ENCODE measurements around the gene GH2.
A peak's percentile ranks its signal among the peaks of the same experiment; 100 is the strongest.
"Not testable (repeated sequence)": the region's sequence is repeated elsewhere in the genome, so short reads cannot be mapped to it uniquely, and the experiment has no call there.

The GH2 gene

DNA sequence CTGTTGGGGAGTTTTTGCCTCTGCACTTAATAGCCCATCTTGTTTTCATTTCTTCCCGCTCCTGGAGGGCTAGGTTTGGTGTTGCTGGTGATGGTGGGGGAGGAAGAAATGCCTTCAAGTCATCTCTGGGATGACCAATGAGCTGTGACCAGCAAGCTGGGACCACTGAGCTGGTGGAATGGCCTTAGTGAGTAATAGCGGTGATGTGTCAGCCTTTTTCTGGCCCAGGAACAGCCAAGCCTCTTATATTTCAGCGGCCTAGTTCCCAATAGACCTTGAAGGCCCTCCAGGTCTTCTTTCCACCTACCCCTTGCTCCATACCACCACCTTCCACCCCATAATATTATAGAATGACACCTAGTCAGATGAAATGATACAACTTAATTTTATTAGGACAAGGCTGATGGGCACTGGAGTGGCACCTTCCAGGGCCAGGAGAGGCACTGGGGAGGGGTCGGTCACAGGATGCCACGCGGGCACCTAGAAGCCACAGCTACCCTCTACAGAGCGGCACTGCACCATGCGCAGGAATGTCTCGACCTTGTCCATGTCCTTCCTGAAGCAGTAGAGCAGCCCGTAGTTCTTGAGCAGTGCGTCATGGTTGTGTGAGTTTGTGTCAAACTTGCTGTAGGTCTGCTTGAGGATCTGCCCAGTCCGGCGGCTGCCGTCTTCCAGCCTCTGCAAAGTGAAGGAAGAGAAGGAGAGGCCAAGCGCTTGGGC, 9.9 kb downstream of the GH2 start:
- not testable (repeated sequence) for DNase-seq

DNA sequence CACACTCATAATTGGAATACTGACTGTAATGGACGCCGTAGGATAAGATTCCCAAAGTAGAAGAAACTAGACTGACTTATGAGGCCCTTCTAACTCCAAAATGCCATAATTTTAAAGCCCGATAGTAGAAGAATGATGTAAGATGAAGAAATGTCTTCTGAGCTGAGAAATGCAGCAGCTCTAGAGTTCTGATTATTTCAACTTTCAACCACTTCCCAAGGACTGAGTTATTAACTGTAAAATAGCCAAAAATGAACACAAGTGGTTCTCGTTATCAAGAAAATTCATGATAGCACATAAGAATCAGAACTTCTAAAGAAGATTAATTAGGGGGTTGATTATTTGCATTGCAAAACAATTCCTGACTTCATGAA, 11.5 kb downstream of the GH2 start:
- not testable (repeated sequence) for DNase-seq

DNA sequence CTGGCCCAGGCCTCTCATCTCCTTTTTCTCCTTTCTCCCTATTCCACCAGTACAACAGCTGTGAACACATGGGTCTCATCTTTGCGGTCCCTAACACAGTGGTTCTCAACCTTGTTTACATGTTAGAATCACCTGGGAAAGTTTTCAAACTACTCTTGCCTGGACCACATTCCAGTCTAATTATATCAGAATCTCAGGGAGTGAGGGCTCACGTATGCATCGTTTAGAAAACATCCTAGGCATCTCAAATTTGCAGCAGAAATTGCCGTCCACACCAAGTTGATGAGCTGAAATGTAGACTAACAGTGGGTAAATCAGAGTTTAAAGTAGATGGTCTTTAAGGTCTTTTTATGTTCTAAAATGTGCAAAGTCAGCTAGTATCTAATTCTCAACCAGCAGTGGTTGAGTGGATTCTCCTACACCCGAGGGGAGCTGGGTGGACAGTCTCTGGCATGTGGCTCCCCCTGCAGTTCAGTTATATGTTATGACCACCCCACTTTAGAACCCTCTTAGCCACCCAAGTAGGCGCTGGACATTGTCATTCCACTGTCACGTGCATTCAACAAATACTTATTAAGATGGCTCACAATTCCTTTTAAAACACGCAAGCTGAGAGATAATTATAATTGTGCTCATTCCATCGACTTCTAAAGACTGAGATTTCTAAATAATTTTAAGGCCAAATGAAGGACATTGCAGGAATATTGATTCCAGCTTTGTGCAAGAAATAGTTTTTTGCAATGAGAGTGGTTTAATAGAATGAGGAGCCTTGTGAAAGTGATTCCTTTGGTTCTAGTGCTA, 12.1 kb downstream of the GH2 start:
- DNase-seq, result not testable (repeated sequence)

DNA sequence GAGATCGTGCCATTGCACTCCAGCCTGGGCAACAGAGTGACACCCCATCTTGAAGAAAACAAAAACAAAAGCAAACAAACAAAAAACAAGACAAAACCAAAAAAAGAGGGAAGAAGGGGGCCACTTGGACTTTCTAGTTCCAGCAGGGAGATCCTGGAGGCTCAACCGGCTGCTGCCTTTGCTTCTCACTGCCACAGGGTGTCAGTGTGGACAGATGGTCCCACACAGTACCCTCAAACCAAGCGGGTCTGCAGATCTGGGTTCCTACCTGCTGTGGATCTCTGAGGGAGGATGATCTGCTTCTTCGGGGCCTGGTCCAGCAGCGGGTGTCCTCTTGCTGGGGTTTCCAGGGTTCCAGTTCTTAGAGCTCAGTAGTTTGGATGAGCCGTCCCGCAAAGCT, 15.1 kb downstream of the GH2 start:
- DNase-seq, result not testable (repeated sequence)

DNA sequence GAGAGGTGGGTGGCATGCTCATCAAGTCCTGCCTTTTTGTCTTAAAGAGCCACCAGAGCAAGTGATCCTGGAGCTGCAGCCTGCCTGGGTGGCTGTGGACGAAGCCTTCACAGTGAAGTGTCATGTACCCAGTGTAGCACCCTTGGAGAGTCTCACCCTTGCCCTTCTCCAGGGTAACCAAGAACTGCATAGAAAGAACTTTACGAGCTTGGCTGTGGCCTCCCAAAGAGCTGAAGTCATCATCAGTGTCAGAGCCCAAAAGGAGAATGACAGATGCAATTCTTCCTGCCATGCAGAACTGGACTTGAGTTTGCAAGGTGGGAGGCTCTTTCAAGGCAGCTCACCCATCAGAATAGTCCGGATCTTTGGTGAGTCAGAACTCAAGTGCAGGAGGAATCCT, 22.5 kb downstream of the GH2 start:
- no peak for DNase-seq

GRCh38 chr17:63856425-63856824, 25.3 kb downstream of the GH2 start:
- DNase-seq, result not testable (repeated sequence)

DNA sequence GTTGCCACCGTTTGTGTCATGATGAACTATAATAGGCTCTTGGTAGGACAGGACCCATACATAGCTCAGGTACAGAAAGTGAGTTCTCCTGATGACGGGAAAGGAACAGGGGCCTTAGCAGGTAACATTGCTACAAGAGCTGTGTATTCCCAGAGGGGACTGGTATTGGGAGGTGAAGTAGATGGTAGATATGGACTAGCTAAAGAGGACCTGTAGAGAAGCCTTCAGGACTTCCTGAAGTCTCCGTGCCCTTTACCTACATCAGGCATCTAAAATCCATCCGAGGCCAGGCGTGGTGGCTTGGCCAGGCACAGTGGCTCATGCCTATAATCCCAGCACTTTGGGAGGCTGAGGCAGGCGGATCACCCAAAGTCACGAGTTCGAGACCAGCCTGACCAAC, 26.6 kb downstream of the GH2 start:
- DNase-seq, result no peak

GRCh38 chr17:63854709-63855108, 27.0 kb downstream of the GH2 start:
- no peak for DNase-seq

DNA sequence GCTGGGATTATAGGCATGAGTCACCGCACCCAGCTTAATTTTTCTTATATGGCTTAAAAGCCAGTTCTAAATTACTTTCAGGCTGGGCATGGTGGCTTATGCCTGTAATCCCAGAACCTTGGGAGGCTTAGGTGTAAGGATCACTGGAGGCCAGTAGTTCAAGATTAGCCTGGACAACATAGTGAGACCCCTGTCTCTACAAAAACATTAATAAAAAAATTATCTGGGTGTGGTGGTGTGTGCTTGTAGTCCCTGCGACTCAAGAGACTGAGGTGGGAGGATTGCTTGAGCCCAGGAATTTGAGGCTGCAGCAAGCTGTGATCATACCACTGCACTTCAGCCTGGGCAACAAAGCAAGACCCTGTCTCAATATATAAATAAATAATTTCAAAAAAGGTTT, 28.5 kb downstream of the GH2 start:
- DNase-seq, result no peak

DNA sequence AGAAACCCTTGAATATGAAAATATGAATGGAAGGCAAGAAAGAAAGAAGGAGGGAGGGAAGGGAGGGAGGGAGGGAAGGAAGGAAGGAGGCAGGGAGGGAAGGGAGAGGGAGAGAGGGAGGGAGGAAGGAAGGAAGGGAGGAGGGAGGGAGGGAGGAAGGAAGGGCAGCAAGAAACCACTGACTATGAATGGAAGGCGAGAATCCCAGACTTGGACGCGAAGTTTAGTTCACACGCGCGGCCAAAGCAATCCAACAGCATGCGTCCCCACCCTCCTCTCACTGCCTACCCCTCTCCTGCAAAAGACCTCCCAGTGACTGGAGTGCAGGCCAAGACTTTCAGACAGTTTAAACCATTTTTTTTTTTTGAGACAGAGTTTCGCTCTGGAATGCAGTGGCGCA, 31.3 kb downstream of the GH2 start:
- no peak for DNase-seq

GRCh38 chr17:63848834-63849689, 32.7 kb downstream of the GH2 start:
- DNase-seq, result peak; percentile 31

DNA sequence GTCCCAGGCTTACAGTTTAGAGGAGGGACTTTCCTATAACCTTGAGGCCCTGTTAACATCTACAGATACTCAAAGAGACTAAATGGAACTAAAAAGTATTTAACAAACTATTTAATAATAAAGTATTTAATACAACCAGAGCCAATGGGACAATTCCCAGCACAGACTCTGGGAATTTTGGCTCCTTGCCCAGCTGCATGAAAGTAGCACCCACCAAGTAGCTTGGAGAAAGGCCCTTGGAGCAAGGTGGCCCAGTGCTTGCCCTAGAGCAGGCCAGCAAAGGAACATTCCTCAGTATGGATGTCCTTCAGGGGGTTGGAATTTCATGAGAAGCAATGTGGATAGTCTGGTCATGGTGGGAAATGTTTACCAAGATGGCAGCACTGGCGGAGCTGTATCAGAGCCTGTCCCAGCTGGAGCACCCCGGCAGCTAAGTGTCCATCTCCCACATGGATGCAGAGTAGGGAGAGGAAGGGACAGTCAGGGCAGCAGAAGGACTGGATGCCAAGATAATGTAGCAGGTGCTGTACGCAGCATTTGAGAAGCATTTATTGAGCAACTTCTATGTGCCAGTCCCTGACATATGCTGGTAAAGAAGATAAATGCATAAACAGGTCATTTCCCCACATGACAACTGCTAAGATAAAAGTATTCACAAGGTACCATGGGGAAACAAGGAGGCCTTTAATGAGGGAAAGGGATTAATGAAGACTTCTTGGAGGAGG, 34.1 kb downstream of the GH2 start:
- no peak for DNase-seq

DNA sequence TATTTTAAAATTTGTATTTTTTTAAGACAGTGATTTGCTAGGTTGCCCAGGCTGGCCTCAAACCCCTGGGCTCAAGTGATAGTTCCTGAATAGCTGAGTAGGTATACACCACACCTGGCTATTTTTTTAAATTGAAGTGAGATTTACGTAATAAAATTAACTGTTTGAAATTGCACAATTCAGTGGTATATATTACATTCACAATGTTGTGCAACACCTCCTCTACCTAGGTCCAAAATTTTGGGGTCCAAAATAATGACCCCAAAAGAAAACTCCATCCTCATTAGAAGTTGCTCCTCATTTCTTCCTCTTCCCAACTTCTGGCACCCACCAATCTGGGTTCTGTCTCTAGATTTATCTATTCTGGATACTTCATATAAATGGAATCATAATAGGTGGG, 36.2 kb downstream of the GH2 start:
- no peak for DNase-seq

DNA sequence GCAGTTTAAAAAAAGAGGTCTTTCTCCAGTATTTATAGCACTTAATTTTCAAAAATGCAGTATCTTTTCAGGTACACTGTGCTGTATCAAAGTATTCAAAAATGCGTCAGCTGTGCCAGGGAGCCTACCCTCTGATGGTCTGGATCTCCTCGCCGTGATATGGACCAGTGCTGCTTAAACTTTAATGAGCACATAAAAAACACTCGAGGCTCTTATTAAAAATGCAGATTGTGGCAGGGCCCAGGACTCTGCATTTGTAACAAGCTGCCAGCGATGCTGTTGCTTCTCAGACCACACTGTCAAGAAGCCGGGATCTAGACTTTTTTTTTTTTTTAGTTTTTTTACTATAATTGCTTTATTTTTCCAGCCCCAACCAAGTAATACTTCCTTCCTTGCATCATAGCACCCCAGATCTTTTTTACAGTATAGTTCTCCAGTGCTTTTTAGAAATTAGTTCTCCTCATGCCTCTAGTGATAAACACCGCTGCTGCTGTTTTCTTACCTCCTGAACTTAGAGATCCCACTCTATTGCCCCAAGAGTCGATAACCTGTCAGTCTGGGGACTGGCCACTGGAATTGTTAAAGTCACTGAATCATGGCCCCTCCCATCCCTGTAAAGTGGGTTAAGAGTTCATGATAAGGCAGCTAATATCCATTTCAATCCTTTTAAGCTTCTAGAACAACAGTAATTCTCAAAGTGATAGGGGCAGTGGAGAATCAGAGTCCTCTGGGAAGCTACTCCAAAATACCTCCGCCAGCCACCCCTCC, 37.6 kb downstream of the GH2 start:
- no peak for DNase-seq

DNA sequence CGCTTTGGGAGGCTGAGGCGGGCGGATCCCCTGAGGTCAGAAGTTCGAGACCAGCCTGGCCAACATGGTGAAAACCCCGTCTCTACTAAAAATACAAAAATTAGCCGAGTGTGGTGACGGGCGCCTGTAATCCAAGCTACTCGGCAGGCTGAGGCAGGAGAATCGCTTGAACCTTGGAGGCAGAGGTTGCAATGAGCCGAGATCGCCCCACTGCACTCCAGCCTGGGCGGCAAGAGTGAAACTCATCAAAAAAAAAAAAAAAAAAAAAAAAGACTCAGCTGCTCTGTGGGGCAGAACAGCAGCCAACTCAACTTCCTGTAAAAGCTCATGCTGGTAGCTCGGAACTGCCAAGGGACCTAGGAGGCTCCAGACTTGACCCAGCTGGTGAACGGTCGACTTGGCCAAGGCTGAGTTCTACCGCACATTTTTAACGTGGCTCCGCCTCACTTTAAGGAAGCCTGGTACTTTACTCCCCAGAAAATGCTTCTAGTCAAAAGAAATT, 38.3 kb downstream of the GH2 start:
- DNase-seq, result not testable (repeated sequence)

GRCh38 chr17:63842540-63843386, 39.0 kb downstream of the GH2 start, which contains the start of gene SMARCD2:
TSS of gene SMARCD2 (minus strand) at chr17:63842685. CDS start at chr17:63842674, 11 bp downstream.
- DNase-seq, result peak; percentile 86

- DNase-seq, result no peak
These were observed 39.6 kb downstream of the GH2 start for GRCh38 chr17:63842173-63842539.

DNA sequence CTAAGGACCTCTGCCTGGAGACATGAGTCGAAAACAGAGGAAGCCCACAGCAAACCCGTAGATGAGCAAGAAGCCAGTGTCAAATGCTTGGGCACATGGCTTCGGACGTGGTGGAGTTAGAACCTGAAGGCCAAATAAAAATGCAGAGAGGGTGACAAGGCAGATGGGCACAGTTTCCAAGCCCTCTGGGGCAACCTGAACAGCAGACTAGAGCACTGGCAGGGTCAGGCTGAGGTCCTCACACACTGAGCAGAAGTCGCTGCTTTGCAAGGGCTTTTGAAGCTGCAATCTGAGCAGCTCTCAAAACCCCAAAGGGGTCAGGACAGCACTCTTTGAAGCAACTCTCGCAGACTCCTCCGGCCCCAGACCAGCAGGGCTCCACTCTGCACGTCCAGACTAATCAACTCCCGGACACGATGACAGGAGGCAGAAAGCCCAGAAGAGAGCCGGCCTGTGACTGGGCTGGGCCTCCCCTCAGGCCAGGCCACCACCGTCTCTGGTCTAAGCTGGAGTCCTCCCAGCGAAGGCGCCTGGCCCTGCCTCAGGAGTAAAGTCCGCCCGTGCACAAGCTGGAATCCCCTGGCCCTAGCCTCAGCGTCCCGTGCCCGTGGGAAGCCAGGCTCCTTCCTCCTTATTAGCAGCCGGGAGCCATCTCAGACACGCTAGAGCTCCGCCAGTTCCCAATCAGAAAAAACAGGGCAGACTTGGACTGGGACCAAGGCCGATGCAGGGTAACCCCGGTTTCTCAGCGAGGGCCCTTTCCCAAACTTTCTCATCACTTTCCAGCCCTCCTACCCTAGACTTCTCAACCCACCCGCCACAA, 40.2 kb downstream of the GH2 start:
- no peak for DNase-seq

DNA sequence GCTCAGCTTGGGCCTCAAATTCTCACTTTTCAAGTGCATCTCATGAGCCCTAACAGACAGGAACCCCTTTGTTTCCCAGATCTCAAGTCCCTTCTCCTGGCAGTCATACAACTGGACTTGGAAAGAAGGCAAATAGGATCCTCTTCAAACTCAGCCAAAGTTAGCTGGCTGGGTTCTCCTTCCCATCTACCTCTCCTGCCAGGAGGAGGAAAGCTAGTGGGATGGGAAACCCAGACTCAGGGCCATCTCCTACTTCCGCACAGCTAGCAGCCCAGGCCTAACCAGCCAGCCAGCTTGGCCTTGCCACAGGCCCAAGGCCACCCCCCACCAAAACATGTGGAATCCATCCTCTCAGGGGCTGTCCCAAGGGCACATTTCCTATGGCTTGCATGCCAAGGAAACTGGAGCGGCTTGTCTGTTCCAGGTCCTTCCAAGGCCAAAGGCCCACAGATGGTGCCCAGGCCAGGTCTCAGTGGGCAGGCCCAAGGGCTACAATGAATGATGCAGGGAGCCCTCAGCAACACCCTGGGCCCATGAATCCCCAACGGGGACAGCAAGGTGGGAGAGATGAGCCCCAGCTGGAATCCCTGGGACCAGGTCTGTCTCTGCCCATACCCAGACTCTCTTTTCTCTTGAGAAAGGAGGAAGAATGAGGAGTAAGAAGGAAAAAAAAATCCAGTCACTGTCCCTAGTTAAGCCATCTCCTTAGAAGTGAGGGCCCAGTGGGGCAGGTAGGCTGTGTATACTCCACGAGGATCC, 41.0 kb downstream of the GH2 start:
- no peak for DNase-seq
